C4-2B (cell line): ENCODE data around the gene S100A3.

Experiments used
- H3K27ac ChIP-seq: fragments of 450-650 bp; 2 replicates; pipeline ENCODE4 v1.5.1; 2017
- CTCF ChIP-seq: fragments of 450-650 bp; conservative IDR thresholded peaks from 2 replicates; pipeline ENCODE4 v1.5.1; 2017; ENCODE audit warnings: mild to moderate bottlenecking
- ZFX ChIP-seq: fragments of 450-650 bp; IDR thresholded peaks from 2 replicates; pipeline ENCODE4 v1.6.1; 2017

Gene S100A3

DNA sequence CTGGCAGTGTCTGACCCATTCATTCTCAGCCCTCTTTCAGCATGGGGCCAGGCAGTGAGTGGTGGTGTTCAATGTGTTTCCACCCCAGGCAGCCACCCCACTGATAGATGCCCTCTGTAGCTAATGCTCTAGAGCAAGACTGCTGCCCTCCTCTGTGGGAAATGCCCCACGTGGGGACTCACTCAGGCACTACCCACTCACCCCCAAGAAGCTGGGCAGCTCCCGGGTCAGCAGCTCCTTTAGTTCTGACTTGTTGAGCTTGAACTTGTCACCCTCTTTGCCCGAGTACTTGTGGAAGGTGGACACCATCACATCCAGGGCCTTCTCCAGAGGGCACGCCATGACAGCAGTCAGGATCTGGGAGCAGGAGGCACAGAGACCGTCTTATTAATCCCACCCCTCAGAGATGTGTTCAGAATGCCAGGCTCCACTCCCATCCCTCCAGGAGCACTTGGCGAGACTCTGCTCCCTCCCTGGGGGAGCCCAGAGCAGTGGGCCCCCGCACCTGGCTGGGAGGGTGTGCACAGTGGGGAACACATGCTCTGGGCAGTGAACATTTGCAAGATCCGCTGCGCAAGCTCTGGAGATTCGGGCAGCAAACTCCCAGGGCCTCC is 4.5 kb downstream of the S100A3 start:
- H3K27ac ChIP-seq: peak overlapping the region; percentile 37
- TF ChIP-seq CTCF (no peak), ZFX (no peak)

DNA sequence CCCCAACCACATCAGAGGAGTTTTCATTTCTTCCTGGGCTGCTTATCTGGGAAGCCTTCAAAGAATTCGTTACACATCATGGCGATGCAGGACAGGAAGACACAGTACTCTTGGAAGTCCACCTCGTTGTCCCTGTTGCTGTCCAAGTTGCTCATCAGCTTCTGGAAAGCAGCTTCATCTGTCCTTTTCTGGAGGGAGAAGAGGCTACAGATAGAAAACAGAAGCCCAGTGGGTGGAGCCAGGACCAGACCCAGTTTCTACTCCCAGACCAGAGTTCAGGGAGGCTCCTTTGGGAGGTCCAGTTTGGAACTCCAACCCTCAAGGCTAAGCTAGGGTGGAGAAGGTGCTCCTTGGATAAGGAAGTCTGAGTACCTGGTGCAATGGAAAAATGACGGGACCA is 5.3 kb downstream of the S100A3 start:
- TF ChIP-seq ZFX: no peak
- no peak for TF ChIP-seq CTCF
- no peak overlapping the region for H3K27ac ChIP-seq

- no peak overlapping the region for H3K27ac ChIP-seq
- TF ChIP-seq ZFX (no peak), CTCF (no peak)
Observed at GRCh38 chr1:153542956-153543711, 5.9 kb downstream of the S100A3 start.

GRCh38 chr1:153541641-153542590 is 7.1 kb downstream of the S100A3 start:
- no peak overlapping the region for H3K27ac ChIP-seq
- TF ChIP-seq ZFX (no peak), CTCF (no peak)

GRCh38 chr1:153540394-153541361 is 8.4 kb downstream of the S100A3 start, which contains the start of gene S100A5:
TSS of gene S100A5 (minus strand) at chr1:153540934. CDS start at chr1:153540191, 743 bp downstream.
- TF ChIP-seq CTCF (no peak), ZFX (no peak)
- no peak within 1 kb of the TSS for H3K27ac ChIP-seq

- H3K27ac ChIP-seq: no peak overlapping the region
- TF ChIP-seq CTCF (no peak), ZFX (no peak)
Observed at GRCh38 chr1:153539395-153540093, 9.5 kb downstream of the S100A3 start.
